DND-41 (cell line): ENCODE results near the gene PARVA.

Experiments used
- ATAC-seq: fragments of 200-7000 bp; cut with Tn5 transposase; 3 replicates; pipeline ENCODE4 v1.9.1; 2021; ENCODE audit warnings: low read depth; ENCODE audit not compliant: insufficient read depth
- DNase-seq: peaks from one replicate; pipeline ENCODE4 v3.0.0-alpha.2; 2020
- H2AFZ ChIP-seq: 2 replicates; pipeline ENCODE4 v1.6.0; 2012; ENCODE audit warnings: low read depth, low read length
- H3K27ac ChIP-seq: 2 replicates; pipeline ENCODE4 v1.5.1; 2012; ENCODE audit warnings: low read length, inconsistent platforms
- H3K27me3 ChIP-seq: fragments of 200-600 bp; sonication (generic); 2 replicates; pipeline ENCODE4 v1.6.0; 2012; ENCODE audit warnings: low read length, mild to moderate bottlenecking, inconsistent platforms; ENCODE audit not compliant: insufficient read depth, poor library complexity
- H3K36me3 ChIP-seq: 2 replicates; pipeline ENCODE4 v1.5.1; 2012; ENCODE audit warnings: low read length, inconsistent platforms; ENCODE audit not compliant: insufficient read depth
- H3K4me1 ChIP-seq: 2 replicates; pipeline ENCODE4 v1.5.1; 2012; ENCODE audit warnings: mild to moderate bottlenecking, low read length; ENCODE audit not compliant: insufficient read depth
- H3K4me2 ChIP-seq: 2 replicates; pipeline ENCODE4 v1.6.0; 2012; ENCODE audit warnings: mild to moderate bottlenecking, moderate library complexity, low read length, inconsistent platforms; ENCODE audit not compliant: insufficient read depth
- H3K4me3 ChIP-seq, 2 experiments: fragments of 200-600 bp in 1 of 2; shearing (Covaris generic) in 1 of 2; 2 replicates each; pipeline ENCODE4 v1.5.1; 2012 to 2016; ENCODE audit warnings: inconsistent platforms in 2 of 2, low read length in 2 of 2, mild to moderate bottlenecking in 2 of 2, low read depth in 1 of 2, moderate library complexity in 1 of 2
- H3K79me2 ChIP-seq: 2 replicates; pipeline ENCODE4 v1.6.0; 2012; ENCODE audit warnings: low read length, inconsistent platforms; ENCODE audit not compliant: insufficient read depth
- H3K9ac ChIP-seq: 2 replicates; pipeline ENCODE4 v1.6.0; 2012; ENCODE audit warnings: low read depth, mild to moderate bottlenecking, inconsistent platforms, low read length, moderate library complexity
- H3K9me3 ChIP-seq: 2 replicates; pipeline ENCODE4 v1.5.1; 2012; ENCODE audit warnings: low read length, moderate library complexity, mild to moderate bottlenecking, inconsistent platforms; ENCODE audit not compliant: insufficient read depth, severe bottlenecking
- H4K20me1 ChIP-seq: 2 replicates; pipeline ENCODE4 v1.6.0; 2012; ENCODE audit warnings: low read length; ENCODE audit not compliant: insufficient read depth
- EZH2 ChIP-seq: IDR thresholded peaks from 3 replicates; pipeline ENCODE4 v1.6.1; 2012; ENCODE audit warnings: borderline replicate concordance, low read depth, mild to moderate bottlenecking, moderate library complexity, low read length, inconsistent platforms; ENCODE audit not compliant: severe bottlenecking
- TF ChIP-seq, protein P1 (sequence below): IDR thresholded peaks from 2 replicates; pipeline ENCODE4 v1.5.1; 2012; ENCODE audit warnings: borderline replicate concordance, low read length, moderate library complexity, mild to moderate bottlenecking; ENCODE audit not compliant: poor library complexity, severe bottlenecking; ENCODE audit errors: extremely low read depth

PARVA gene

DNA sequence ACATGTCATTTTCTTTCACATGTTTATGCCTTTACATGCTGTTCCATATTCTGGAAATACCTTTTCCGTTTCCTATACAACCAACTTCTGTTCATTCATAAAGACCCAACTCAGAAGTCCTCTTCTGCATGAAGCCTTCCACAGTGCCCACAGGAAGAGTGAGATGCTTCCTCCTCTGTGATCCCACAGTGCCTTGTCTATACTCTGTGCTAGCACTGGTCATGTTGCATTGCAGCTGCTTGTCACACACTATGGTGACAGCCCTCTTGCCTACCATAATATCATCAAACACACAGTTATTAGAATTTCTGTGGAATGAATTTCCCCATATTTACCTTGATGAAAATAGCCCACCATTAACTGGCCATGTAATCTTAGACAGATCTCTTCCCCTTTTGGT, 8.9 kb downstream of the PARVA start:
- H2AFZ ChIP-seq = no peak overlapping the region
- H4K20me1 ChIP-seq = no peaks in the 10 kb centered on the region
- no peaks in the 10 kb centered on the region for H3K79me2 ChIP-seq
- H3K9ac ChIP-seq = no peak overlapping the region
- no peaks in the 10 kb centered on the region for H3K36me3 ChIP-seq
- no peaks in the 10 kb centered on the region for H3K9me3 ChIP-seq
- TF ChIP-seq, protein P1, sequence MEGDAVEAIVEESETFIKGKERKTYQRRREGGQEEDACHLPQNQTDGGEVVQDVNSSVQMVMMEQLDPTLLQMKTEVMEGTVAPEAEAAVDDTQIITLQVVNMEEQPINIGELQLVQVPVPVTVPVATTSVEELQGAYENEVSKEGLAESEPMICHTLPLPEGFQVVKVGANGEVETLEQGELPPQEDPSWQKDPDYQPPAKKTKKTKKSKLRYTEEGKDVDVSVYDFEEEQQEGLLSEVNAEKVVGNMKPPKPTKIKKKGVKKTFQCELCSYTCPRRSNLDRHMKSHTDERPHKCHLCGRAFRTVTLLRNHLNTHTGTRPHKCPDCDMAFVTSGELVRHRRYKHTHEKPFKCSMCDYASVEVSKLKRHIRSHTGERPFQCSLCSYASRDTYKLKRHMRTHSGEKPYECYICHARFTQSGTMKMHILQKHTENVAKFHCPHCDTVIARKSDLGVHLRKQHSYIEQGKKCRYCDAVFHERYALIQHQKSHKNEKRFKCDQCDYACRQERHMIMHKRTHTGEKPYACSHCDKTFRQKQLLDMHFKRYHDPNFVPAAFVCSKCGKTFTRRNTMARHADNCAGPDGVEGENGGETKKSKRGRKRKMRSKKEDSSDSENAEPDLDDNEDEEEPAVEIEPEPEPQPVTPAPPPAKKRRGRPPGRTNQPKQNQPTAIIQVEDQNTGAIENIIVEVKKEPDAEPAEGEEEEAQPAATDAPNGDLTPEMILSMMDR = no peak
- TF ChIP-seq EZH2 = no peak
- H3K27me3 ChIP-seq = peaks cover 12% of the 10 kb centered on the region
- DNase-seq (no peak), ATAC-seq (no peak)
- no peak overlapping the region for H3K27ac ChIP-seq
- H3K4me1 ChIP-seq = no peaks in the 10 kb centered on the region
- no peak overlapping the region for H3K4me2 ChIP-seq
- no peak overlapping the region for H3K4me3 ChIP-seq

DNA sequence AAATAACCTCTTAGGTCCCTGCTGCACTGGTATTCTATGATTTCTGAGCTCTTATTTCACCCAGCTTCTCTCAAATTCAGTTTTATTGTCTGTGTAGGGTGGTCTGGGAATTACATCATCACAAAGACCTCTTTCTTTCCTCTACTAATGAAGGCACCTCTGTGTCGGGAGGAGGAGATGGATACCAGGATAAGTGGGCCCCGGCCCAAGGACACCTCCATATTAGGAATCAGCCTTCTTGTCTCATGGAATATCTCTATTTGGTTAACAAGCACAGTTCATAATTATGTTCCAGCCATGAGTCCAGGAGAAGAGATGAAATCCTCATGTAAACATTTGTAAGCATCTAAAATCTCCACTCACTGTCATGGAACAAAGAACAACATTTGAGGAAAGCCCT, 9.4 kb downstream of the PARVA start:
- Histone ChIP-seq H3K4me2 (no peak overlapping the region), H3K79me2 (no peaks in the 10 kb centered on the region), H3K36me3 (no peaks in the 10 kb centered on the region), H3K4me1 (no peaks in the 10 kb centered on the region), H3K4me3 (no peak overlapping the region), H4K20me1 (no peaks in the 10 kb centered on the region), H3K9ac (no peak overlapping the region), H3K27me3 (peaks cover 12% of the 10 kb centered on the region), H3K27ac (no peak overlapping the region), H2AFZ (no peak overlapping the region), H3K9me3 (no peaks in the 10 kb centered on the region)
- TF ChIP-seq, protein P1 = no peak
- no peak for TF ChIP-seq EZH2
- DNase-seq (no peak), ATAC-seq (no peak)

DNA sequence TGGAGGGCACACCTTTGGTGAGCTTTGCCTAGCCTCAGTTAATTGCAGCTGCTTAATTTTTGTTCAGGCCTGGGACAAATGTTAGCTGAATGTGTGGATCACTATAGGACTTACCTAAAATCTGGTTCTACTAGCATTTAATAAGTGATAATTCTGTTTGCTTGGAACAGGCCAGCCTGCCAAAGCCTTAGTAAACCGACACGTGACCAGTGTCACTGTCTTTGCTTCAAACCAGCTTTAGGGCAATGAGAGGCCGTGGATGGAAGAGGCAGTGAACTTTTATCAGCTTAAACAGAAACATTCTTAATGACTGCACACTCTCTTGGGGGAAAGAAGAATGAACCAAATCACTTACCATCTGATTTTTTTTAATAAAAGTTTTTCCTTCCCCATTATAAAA, 10.8 kb downstream of the PARVA start:
- no peak overlapping the region for H3K27ac ChIP-seq
- ATAC-seq (no peak), DNase-seq (no peak)
- H3K4me3 ChIP-seq = no peak overlapping the region
- no peak overlapping the region for H2AFZ ChIP-seq
- no peaks in the 10 kb centered on the region for H3K79me2 ChIP-seq
- peaks cover 12% of the 10 kb centered on the region for H3K27me3 ChIP-seq
- TF ChIP-seq EZH2 = no peak
- TF ChIP-seq, protein P1 = no peak
- no peaks in the 10 kb centered on the region for H3K9me3 ChIP-seq
- H3K4me1 ChIP-seq = no peaks in the 10 kb centered on the region
- H3K36me3 ChIP-seq = no peaks in the 10 kb centered on the region
- no peaks in the 10 kb centered on the region for H4K20me1 ChIP-seq
- no peak overlapping the region for H3K9ac ChIP-seq
- no peak overlapping the region for H3K4me2 ChIP-seq
